GM23248 (cell line): ENCODE results near the gene ZNF776.

ENCODE experiments used
- EZH2 ChIP-seq: fragments of 200-600 bp; sonication (generic); IDR thresholded peaks from 2 replicates; pipeline ENCODE4 v1.6.1; 2018; ENCODE audit warnings: antibody characterized with exemption, mild to moderate bottlenecking; ENCODE audit not compliant: insufficient read depth, poor library complexity, severe bottlenecking
- EZH2phosphoT487 ChIP-seq: fragments of 200-600 bp; sonication (generic); IDR thresholded peaks from 2 replicates; pipeline ENCODE4 v1.6.1; 2018; ENCODE audit warnings: antibody characterized with exemption, moderate library complexity, mild to moderate bottlenecking, low read depth; ENCODE audit not compliant: insufficient read depth

DNA sequence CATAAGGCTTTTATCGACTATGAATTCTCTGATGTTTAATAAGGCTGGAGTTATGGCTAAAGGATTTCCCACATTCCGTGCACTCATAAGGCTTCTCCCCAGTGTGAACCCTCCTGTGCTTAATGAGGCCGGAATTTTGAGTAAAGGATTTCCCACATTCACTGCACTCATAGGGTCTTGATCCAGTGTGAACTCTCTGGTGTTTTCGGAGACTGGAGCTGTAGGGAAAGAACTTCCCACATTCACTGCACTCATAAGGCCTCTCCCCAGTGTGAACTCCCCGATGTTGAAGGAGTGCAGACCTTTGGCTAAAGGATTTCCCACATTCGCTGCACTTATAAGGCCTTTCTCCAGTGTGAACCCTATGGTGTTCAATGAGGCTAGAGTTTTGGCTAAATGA is 45.0 kb upstream of the ZNF776 start:
- TF ChIP-seq EZH2 (no peak), EZH2phosphoT487 (no peak)
